Breast epithelium (tissue), 3 donors: ENCODE results near the gene FNDC10.

ENCODE experiments used
- CTCF ChIP-seq, 3 donors: fragments of 450-650 bp; IDR thresholded peaks; one replicate each; pipeline ENCODE4 v1.5.1; 2016 to 2017; ENCODE audit warnings: antibody characterized with exemption in 3 of 3, mild to moderate bottlenecking in 3 of 3, moderate library complexity in 3 of 3
- POLR2A ChIP-seq: fragments of 450-650 bp; IDR thresholded peaks from one replicate; pipeline ENCODE4 v1.6.1; 2016; ENCODE audit warnings: antibody characterized with exemption, mild to moderate bottlenecking, moderate library complexity

GRCh38 chr1:1553821-1554494 lies 46.0 kb downstream of the FNDC10 start:
- TF ChIP-seq POLR2A (no peak), CTCF (IDR thresholded peaks at IDR 0.05) (no peak)
